K562 (cell line): Measurements from ENCODE around the gene ZNF292. TPM values are rescaled to one million over a fixed set of nuclear protein-coding genes. Genes with fewer than 3 reads are reported as not detected.

Experiments used
- ATAC-seq: fragments of 200-7000 bp; cut with Tn5 transposase; 3 replicates; pipeline ENCODE4 v1.9.1; 2020; ENCODE audit warnings: moderate library complexity
- BruUV-seq: library from RNA; stranded (reverse); fragments of 400-500 nt; replicated peaks from 2 replicates; lab custom pipeline; 2021; lab: Mats Ljungman, UMichigan
- CTCF ChIA-PET: fragments of 300-600 bp; formaldehyde crosslinking; extraction: SDS; loops from one replicate; lab custom pipeline; 2021; ENCODE audit warnings: low intra/inter-chr PET ratio; lab: Yijun Ruan, JAX
- POLR2A ChIA-PET: fragments of 300-600, 350-650 bp; sonication (Branson Sonifier 250); formaldehyde crosslinking; extraction: SDS; loops from one replicate; lab custom pipeline; 2021; ENCODE audit warnings: antibody characterized with exemption, inconsistent platforms; lab: Yijun Ruan, JAX
- DNase-seq, 4 experiments: peaks; one replicate each; pipeline versions ENCODE4 v3.0.0 to v3.0.0-alpha.2; 2011 to 2018; ENCODE audit warnings: low spot score in 3 of 4, mixed read lengths in 3 of 4; ENCODE audit errors: extremely low read depth in 1 of 4
- FAIRE-seq: peaks from 2 replicates; lab custom pipeline; 2011; peaks lifted over from hg19 to GRCh38; lab: Jason Lieb, UNC
- H2AFZ ChIP-seq: 2 replicates; pipeline ENCODE4 v1.6.0; 2011; ENCODE audit warnings: low read depth, low read length, control low read depth, inconsistent platforms
- H3K27ac ChIP-seq: fragments of 200-600 bp; 3 replicates; pipeline ENCODE4 v1.8.0; 2011; ENCODE audit warnings: low read depth, mild to moderate bottlenecking, control low read depth, inconsistent platforms, low read length, moderate library complexity, mixed read lengths; ENCODE audit errors: extremely low read depth
- H3K27me3 ChIP-seq, 2 experiments: fragments of 300-600 bp in 1 of 2; 2 replicates in 1 of 2; 3 replicates in 1 of 2; pipeline versions ENCODE4 v1.6.0 to v1.8.0; 2011; ENCODE audit warnings: inconsistent platforms in 2 of 2, low read length in 2 of 2, mild to moderate bottlenecking in 1 of 2, mixed read lengths in 1 of 2, moderate library complexity in 1 of 2; ENCODE audit not compliant: control insufficient read depth in 2 of 2, insufficient read depth in 2 of 2
- H3K36me3 ChIP-seq: fragments of 300-600 bp; 3 replicates; pipeline ENCODE4 v1.8.0; 2011; ENCODE audit warnings: mild to moderate bottlenecking, low read length, inconsistent platforms; ENCODE audit not compliant: control insufficient read depth, insufficient read depth
- H3K4me1 ChIP-seq, 2 experiments: fragments of 200-600 bp in 1 of 2; replicated peaks in 1 of 2; 2 replicates in 1 of 2; 3 replicates in 1 of 2; pipeline versions ENCODE4 v1.5.1 to v1.8.0; 2011; ENCODE audit warnings: inconsistent platforms in 2 of 2, low read length in 2 of 2, mild to moderate bottlenecking in 1 of 2, mixed read lengths in 1 of 2, moderate library complexity in 1 of 2; ENCODE audit not compliant: control insufficient read depth in 2 of 2, insufficient read depth in 2 of 2
- H3K4me2 ChIP-seq: 2 replicates; pipeline ENCODE4 v1.6.1; 2011; ENCODE audit warnings: low read length, control low read depth, inconsistent platforms, mixed read lengths; ENCODE audit not compliant: insufficient read depth
- H3K4me3 ChIP-seq: fragments of 200-600 bp; sonication (generic), shearing (Covaris generic); 2 replicates; pipeline ENCODE4 v1.5.1; 2016; ENCODE audit warnings: control low read depth, inconsistent platforms
- H3K79me2 ChIP-seq: fragments of 200-600 bp; 3 replicates; pipeline ENCODE4 v1.8.0; 2011; ENCODE audit warnings: low read length, inconsistent platforms; ENCODE audit not compliant: control insufficient read depth, insufficient read depth
- H3K9ac ChIP-seq, 2 experiments: 2 replicates each; pipeline versions ENCODE4 v1.6.0 to v1.6.1; 2011; ENCODE audit warnings: low read depth in 2 of 2, low read length in 2 of 2, control low read depth in 1 of 2, inconsistent platforms in 1 of 2, mild to moderate bottlenecking in 1 of 2, mixed read lengths in 1 of 2; ENCODE audit not compliant: insufficient read depth in 1 of 2
- H3K9me1 ChIP-seq: one replicate; pipeline ENCODE4 v1.6.0; 2011; ENCODE audit warnings: inconsistent platforms, mild to moderate bottlenecking, low read length, moderate library complexity; ENCODE audit not compliant: control insufficient read depth, insufficient read depth
- H3K9me3 ChIP-seq: replicated peaks from 2 replicates; pipeline ENCODE4 v1.5.1; 2011; ENCODE audit warnings: low read depth, low read length, inconsistent platforms; ENCODE audit not compliant: control insufficient read depth, insufficient read depth
- H4K20me1 ChIP-seq: replicated peaks from 2 replicates; pipeline ENCODE4 v1.6.1; 2011; ENCODE audit warnings: low read length, inconsistent platforms, mixed read lengths; ENCODE audit not compliant: control insufficient read depth, insufficient read depth
- CBFA2T2 ChIP-seq: fragments of 450-650 bp; conservative IDR thresholded peaks from 2 replicates; pipeline ENCODE4 v1.6.1; 2017; ENCODE audit warnings: mild to moderate bottlenecking
- CREM ChIP-seq: IDR thresholded peaks from 2 replicates; pipeline ENCODE4 v1.6.1; 2014; ENCODE audit warnings: antibody characterized with exemption, low read depth
- ETS2 ChIP-seq: IDR thresholded peaks from 2 replicates; pipeline ENCODE4 v1.6.1; 2016; ENCODE audit warnings: borderline replicate concordance, missing genetic modification characterization, mild to moderate bottlenecking, moderate library complexity, missing compliant biosample characterization; ENCODE audit not compliant: poor library complexity, severe bottlenecking
- FOXM1 ChIP-seq, 2 experiments: fragments of 450-650 bp in 1 of 2; sonication (generic) in 1 of 2; formaldehyde crosslinking in 1 of 2; IDR thresholded peaks; 2 replicates each; pipeline versions ENCODE4 v1.6.1 to v1.9.0; 2017 to 2022; ENCODE audit warnings: low read depth in 2 of 2, mild to moderate bottlenecking in 2 of 2, missing genetic modification reagents in 1 of 2, moderate library complexity in 1 of 2
- HES1 ChIP-seq: fragments of 450-650 bp; IDR thresholded peaks from 2 replicates; pipeline ENCODE4 v1.6.1; 2016; ENCODE audit warnings: low read depth, mild to moderate bottlenecking, moderate library complexity
- ILF3 ChIP-seq: fragments of 450-650 bp; IDR thresholded peaks from 2 replicates; pipeline ENCODE4 v1.6.1; 2018; ENCODE audit warnings: antibody characterized with exemption, mild to moderate bottlenecking, moderate library complexity, borderline replicate concordance
- NFIX ChIP-seq: fragments of 250-450 bp; sonication (Bioruptor Pico); IDR thresholded peaks from 2 replicates; pipeline ENCODE4 v1.4.0; 2020; ENCODE audit warnings: low read depth, mild to moderate bottlenecking, moderate library complexity
- RBM39 ChIP-seq: fragments of 200-400 bp; formaldehyde crosslinking; optimal IDR thresholded peaks from 2 replicates; pipeline ENCODE3; 2018; ENCODE audit warnings: low read depth, low read length
- RFX1 ChIP-seq: fragments of 450-650 bp; IDR thresholded peaks from 2 replicates; pipeline ENCODE4 v1.6.1; 2016; ENCODE audit warnings: mild to moderate bottlenecking, moderate library complexity
- SAFB ChIP-seq: fragments of 200-400 bp; formaldehyde crosslinking; IDR thresholded peaks from 2 replicates; pipeline ENCODE4 v1.6.1; 2017; ENCODE audit warnings: low read depth, low read length, borderline replicate concordance
- SRSF1 ChIP-seq: fragments of 200-400 bp; formaldehyde crosslinking; IDR thresholded peaks from 2 replicates; pipeline ENCODE4 v1.6.1; 2017; ENCODE audit warnings: mild to moderate bottlenecking, low read depth, low read length, moderate library complexity
- STAG1 ChIP-seq: sonication (generic); formaldehyde crosslinking; IDR thresholded peaks from 2 replicates; pipeline ENCODE4 v1.5.0; 2020; ENCODE audit warnings: missing genetic modification reagents, borderline replicate concordance
- STAT5A ChIP-seq: IDR thresholded peaks from 2 replicates; pipeline ENCODE4 v1.6.1; 2012; ENCODE audit warnings: low read length, inconsistent platforms, borderline replicate concordance
- ZNF165 ChIP-seq: fragments of 250-450 bp; sonication (Bioruptor Pico); IDR thresholded peaks from 2 replicates; pipeline ENCODE4 v1.4.0; 2020; ENCODE audit warnings: borderline replicate concordance
- ZNF830 ChIP-seq: fragments of 250-450 bp; sonication (Bioruptor Pico); IDR thresholded peaks from 2 replicates; pipeline ENCODE4 v1.5.0; 2021; ENCODE audit warnings: mild to moderate bottlenecking
- WGBS: fragments of 100-300 bp; shearing (Covaris generic); methylation state at CpG from one replicate; pipeline ENCODE4 v1.1.6; 2016; ENCODE audit warnings: low coverage, mixed read lengths; ENCODE audit not compliant: insufficient coverage; ENCODE audit errors: missing lambda C conversion rate; 5-methylcytosine and 5-hydroxymethylcytosine counted together
- in situ Hi-C: fragments of 300-500 bp; cut with MboI; formaldehyde crosslinking; loops from 4 replicates; pipeline ENCODE4 v1.15.0; 2018; ENCODE audit warnings: inconsistent platforms, mixed read lengths
- intact Hi-C: fragments of 100-400 bp; cut with micrococcal nuclease; formaldehyde crosslinking; loops from 2 replicates; pipeline ENCODE4 v1.14.2; 2022
- polyA plus RNA-seq, 8 experiments: library from polyadenylated mRNA; depleted of rRNA in 4 of 8; stranded (reverse) in 5 of 8; unstranded in 3 of 8; fragments of >200 nt; fragmentation: Nextera tagmentation in 2 of 8; fragmentation: Illumina TruSeq in 1 of 8; extraction: Ambion mirVana in 2 of 8; extraction: Trizol in 1 of 8; gene quantifications; 2 replicates each; pipeline versions ENCODE4 v1.2.1 to v1.2.3, GENCODE V29; 2011 to 2014; ENCODE audit warnings: inconsistent platforms in 1 of 8, missing spikeins in 1 of 8
- total RNA-seq, 7 experiments: library from RNA; depleted of rRNA in 6 of 7; stranded (reverse); fragments of >200 nt in 6 of 7; fragmentation: Illumina TruSeq in 2 of 7; extraction: Trizol in 2 of 7; gene quantifications; 2 replicates each; pipeline versions ENCODE4 v1.2.1 to v1.2.3, GENCODE V29; 2011 to 2021; ENCODE audit warnings: low replicate concordance in 1 of 7
- TF ChIP-seq, protein P1 (sequence below): fragments of 200-800 bp; sonication (Bioruptor generic); IDR thresholded peaks from 2 replicates; pipeline ENCODE4 v1.6.1; 2017; ENCODE audit warnings: missing genetic modification characterization, missing compliant biosample characterization
- TF ChIP-seq, protein P2 (sequence below), 2 experiments: fragments of 200-800 bp in 1 of 2; sonication (Bioruptor generic) in 1 of 2; sonication (generic) in 1 of 2; formaldehyde crosslinking in 1 of 2; IDR thresholded peaks in 1 of 2; conservative IDR thresholded peaks in 1 of 2; 2 replicates each; pipeline versions ENCODE4 v1.5.0 to v1.6.1; 2016 to 2020; ENCODE audit warnings: missing compliant biosample characterization in 1 of 2, missing genetic modification characterization in 1 of 2, missing genetic modification reagents in 1 of 2

ZNF292 gene
- total and polyA plus RNA-seq, 9 of the 15 experiments (the other 6 are each of a cell fraction or from before 2014, with no cell fraction given), result 4.4 to 17.1 (median 12.8) TPM

- no peak overlapping the region for H2AFZ ChIP-seq
- peaks cover 98% of the 10 kb centered on the region for H3K79me2 ChIP-seq
- no peak overlapping the region for H3K27ac ChIP-seq
- no peaks in the 10 kb centered on the region for H3K27me3 ChIP-seq
- H3K4me3 ChIP-seq, result no peak overlapping the region
- ATAC-seq (no peak), DNase-seq (no peak), FAIRE-seq (no peak)
- no peak overlapping the region for H3K4me2 ChIP-seq
- in situ Hi-C loops, result no loop called here
- TF ChIP-seq CBFA2T2, result no peak
- TF ChIP-seq, protein P1, sequence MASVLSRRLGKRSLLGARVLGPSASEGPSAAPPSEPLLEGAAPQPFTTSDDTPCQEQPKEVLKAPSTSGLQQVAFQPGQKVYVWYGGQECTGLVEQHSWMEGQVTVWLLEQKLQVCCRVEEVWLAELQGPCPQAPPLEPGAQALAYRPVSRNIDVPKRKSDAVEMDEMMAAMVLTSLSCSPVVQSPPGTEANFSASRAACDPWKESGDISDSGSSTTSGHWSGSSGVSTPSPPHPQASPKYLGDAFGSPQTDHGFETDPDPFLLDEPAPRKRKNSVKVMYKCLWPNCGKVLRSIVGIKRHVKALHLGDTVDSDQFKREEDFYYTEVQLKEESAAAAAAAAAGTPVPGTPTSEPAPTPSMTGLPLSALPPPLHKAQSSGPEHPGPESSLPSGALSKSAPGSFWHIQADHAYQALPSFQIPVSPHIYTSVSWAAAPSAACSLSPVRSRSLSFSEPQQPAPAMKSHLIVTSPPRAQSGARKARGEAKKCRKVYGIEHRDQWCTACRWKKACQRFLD (CRISPR knock-in tag), result no peak
- TF ChIP-seq ETS2 (tag), result no peak
- TF ChIP-seq STAT5A, result no peak
- TF ChIP-seq ZNF830, result no peak
- TF ChIP-seq SAFB, result no peak
- TF ChIP-seq RFX1, result no peak
- TF ChIP-seq NFIX (CRISPR knock-in tag), result no peak
- no peak for TF ChIP-seq ZNF165
- TF ChIP-seq FOXM1 (IDR thresholded peaks at IDR 0.05; ENCODE audit: low read depth), result no peak
- no peak for TF ChIP-seq FOXM1 (CRISPR knock-in tag; IDR thresholded peaks at IDR 0.05; ENCODE audit: low read depth)
- TF ChIP-seq, protein P2, sequence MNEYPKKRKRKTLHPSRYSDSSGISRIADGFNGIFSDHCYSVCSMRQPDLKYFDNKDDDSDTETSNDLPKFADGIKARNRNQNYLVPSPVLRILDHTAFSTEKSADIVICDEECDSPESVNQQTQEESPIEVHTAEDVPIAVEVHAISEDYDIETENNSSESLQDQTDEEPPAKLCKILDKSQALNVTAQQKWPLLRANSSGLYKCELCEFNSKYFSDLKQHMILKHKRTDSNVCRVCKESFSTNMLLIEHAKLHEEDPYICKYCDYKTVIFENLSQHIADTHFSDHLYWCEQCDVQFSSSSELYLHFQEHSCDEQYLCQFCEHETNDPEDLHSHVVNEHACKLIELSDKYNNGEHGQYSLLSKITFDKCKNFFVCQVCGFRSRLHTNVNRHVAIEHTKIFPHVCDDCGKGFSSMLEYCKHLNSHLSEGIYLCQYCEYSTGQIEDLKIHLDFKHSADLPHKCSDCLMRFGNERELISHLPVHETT (CRISPR knock-in tag; conservative IDR thresholded peaks at IDR 0.05 in 1 of 2, IDR thresholded peaks at IDR 0.05 in 1 of 2), result no peak
- TF ChIP-seq RBM39, result no peak
- TF ChIP-seq STAG1, result no peak
- no peak for TF ChIP-seq ILF3
- no peak for TF ChIP-seq SRSF1
- TF ChIP-seq CREM, result no peak
- no peak for TF ChIP-seq HES1
- H3K9me1 ChIP-seq, result no peaks in the 10 kb centered on the region
- intact Hi-C loops, result no loop called here
- peaks cover 66% of the 10 kb centered on the region for H4K20me1 ChIP-seq
- H3K9me3 ChIP-seq, result no peaks in the 10 kb centered on the region
- H3K36me3 ChIP-seq, result peaks cover under 1% of the 10 kb centered on the region; the same call in 2 of the 3 replicates
- WGBS, result 93% methylated on average over 4 of the region's 4 CpGs
- ChIA-PET POLR2A (no interaction called here), CTCF (no interaction called here)
- H3K4me1 ChIP-seq, result 0 out of 5 replicates have a peak, but pooled peaks cover 0 to 4% of the 10 kb centered on the region in 2 experiments
- H3K9ac ChIP-seq, result no peak overlapping the region
- no TSS peak for BruUV-seq
Observed at GRCh38 chr6:87164004-87164403, 8.6 kb downstream of the ZNF292 start.
